Endothelial cell of umbilical vein (primary cell): ENCODE results near the gene KCTD16. TPM values are rescaled to one million over a fixed set of nuclear protein-coding genes. Genes with fewer than 3 reads are reported as not detected.
A peak's percentile ranks its signal among the peaks of the same experiment; 100 is the strongest.

ENCODE experiments used
- BruUV-seq: library from RNA; stranded (reverse); fragments of 400-500 nt; replicated peaks from 2 replicates; lab custom pipeline; 2021; lab: Mats Ljungman, UMichigan
- CTCF ChIA-PET: fragments of 300-600, 350-600 bp; sonication (Branson Sonifier 250); formaldehyde crosslinking; loops from one replicate; lab custom pipeline; 2021; ENCODE audit warnings: antibody characterized with exemption, inconsistent platforms; lab: Charles Lee
- POLR2A ChIA-PET: fragments of 300-600, 350-600 bp; sonication (Branson Sonifier 250); formaldehyde crosslinking; loops from one replicate; lab custom pipeline; 2021; ENCODE audit warnings: antibody characterized with exemption, inconsistent platforms; lab: Charles Lee
- DNase-seq: peaks from one replicate; pipeline ENCODE4 v3.0.0-alpha.2; 2011; ENCODE audit warnings: low read depth, low spot score
- FAIRE-seq: peaks from 2 replicates; lab custom pipeline; 2011; peaks lifted over from hg19 to GRCh38; lab: Jason Lieb, UNC
- H2AFZ ChIP-seq: 2 replicates; pipeline ENCODE4 v1.6.0; 2012; ENCODE audit warnings: low read depth, low read length, control low read depth, inconsistent platforms
- H3K27ac ChIP-seq: 2 replicates; pipeline ENCODE4 v1.5.1; 2011; ENCODE audit warnings: low read depth, mild to moderate bottlenecking, control low read depth, low read length, moderate library complexity; ENCODE audit not compliant: insufficient read depth
- H3K27me3 ChIP-seq, 2 experiments: 2 replicates each; pipeline versions ENCODE4 v1.6.0 to v1.6.1; 2011; ENCODE audit warnings: low read length in 2 of 2, mixed read lengths in 1 of 2; ENCODE audit not compliant: control insufficient read depth in 2 of 2, insufficient read depth in 2 of 2
- H3K36me3 ChIP-seq, 2 experiments: 2 replicates in 1 of 2; 3 replicates in 1 of 2; pipeline ENCODE4 v1.5.1; 2011; ENCODE audit warnings: low read length in 2 of 2, mild to moderate bottlenecking in 1 of 2, moderate library complexity in 1 of 2; ENCODE audit not compliant: control insufficient read depth in 2 of 2, insufficient read depth in 2 of 2; ENCODE audit errors: extremely low read depth in 1 of 2
- H3K4me1 ChIP-seq: 3 replicates; pipeline ENCODE4 v1.5.1; 2011; ENCODE audit warnings: mild to moderate bottlenecking, low read length; ENCODE audit not compliant: control insufficient read depth, insufficient read depth; ENCODE audit errors: extremely low read depth
- H3K4me2 ChIP-seq: 2 replicates; pipeline ENCODE4 v1.6.1; 2011; ENCODE audit warnings: low read length, control low read depth, mixed read lengths; ENCODE audit not compliant: insufficient read depth
- H3K4me3 ChIP-seq, 3 experiments: fragments of 200-600 bp in 1 of 3; sonication (generic), shearing (Covaris generic) in 1 of 3; replicated peaks in 1 of 3; 2 replicates each; pipeline ENCODE4 v1.5.1; 2011 to 2016; ENCODE audit warnings: control low read depth in 3 of 3, low read length in 3 of 3, mild to moderate bottlenecking in 2 of 3, inconsistent platforms in 1 of 3, low read depth in 1 of 3, moderate library complexity in 1 of 3; ENCODE audit not compliant: insufficient read depth in 1 of 3
- H3K79me2 ChIP-seq: 2 replicates; pipeline ENCODE4 v1.6.0; 2012; ENCODE audit warnings: low read length, inconsistent platforms; ENCODE audit not compliant: control insufficient read depth, insufficient read depth
- H3K9ac ChIP-seq: replicated peaks from 2 replicates; pipeline ENCODE3; 2011; ENCODE audit warnings: low read length, control low read depth; ENCODE audit not compliant: insufficient read depth; ENCODE audit errors: extremely low read depth
- H3K9me1 ChIP-seq: replicated peaks from 3 replicates; pipeline ENCODE4 v1.6.0; 2011; ENCODE audit warnings: mild to moderate bottlenecking, low read length; ENCODE audit not compliant: control insufficient read depth, insufficient read depth; ENCODE audit errors: extremely low read depth
- H3K9me3 ChIP-seq: replicated peaks from 2 replicates; pipeline ENCODE4 v1.5.1; 2012; ENCODE audit warnings: low read length, inconsistent platforms; ENCODE audit not compliant: control insufficient read depth, insufficient read depth
- H4K20me1 ChIP-seq: replicated peaks from 2 replicates; pipeline ENCODE3; 2011; ENCODE audit warnings: mild to moderate bottlenecking, low read length; ENCODE audit not compliant: control insufficient read depth, insufficient read depth; ENCODE audit errors: extremely low read depth
- CTCF ChIP-seq, 2 donors: IDR thresholded peaks; 1 replicate in 1 of 2; 2 replicates in 1 of 2; pipeline ENCODE4 v1.5.1; 2011; ENCODE audit warnings: low read length in 2 of 2, mild to moderate bottlenecking in 2 of 2, moderate library complexity in 2 of 2, control low read depth in 1 of 2, inconsistent platforms in 1 of 2, low read depth in 1 of 2; ENCODE audit not compliant: insufficient read depth in 1 of 2; ENCODE audit errors: extremely low read depth in 1 of 2
- GATA2 ChIP-seq: IDR thresholded peaks from 2 replicates; pipeline ENCODE4 v1.7.0; 2011; ENCODE audit warnings: low read depth, mild to moderate bottlenecking, moderate library complexity, mixed read lengths, low read length; ENCODE audit not compliant: insufficient read length, insufficient read depth
- MAX ChIP-seq: IDR thresholded peaks from 2 replicates; pipeline ENCODE4 v1.6.1; 2011; ENCODE audit not compliant: insufficient read depth, insufficient read length
- MYC ChIP-seq: IDR thresholded peaks from one replicate; pipeline ENCODE4 v1.6.1; 2011; ENCODE audit warnings: mild to moderate bottlenecking, low read depth, low read length
- POLR2A ChIP-seq: IDR thresholded peaks from 2 replicates; pipeline ENCODE4 v1.6.1; 2012; ENCODE audit warnings: low read depth, mild to moderate bottlenecking, control low read depth, low read length
- dilution Hi-C: fragments of 300-500 bp; cut with MboI; formaldehyde crosslinking; loops from one replicate; pipeline ENCODE4 v1.15.0; 2019; ENCODE audit warnings: low sequenced_read_pairs; ENCODE audit not compliant: extremely low pct_ligation_motif_present
- intact Hi-C: fragments of 100-400 bp; cut with micrococcal nuclease; formaldehyde crosslinking; loops from one replicate; pipeline ENCODE4 v1.10.0; 2022
- polyA plus RNA-seq, 4 experiments: library from polyadenylated mRNA; depleted of rRNA in 3 of 4; stranded (reverse) in 3 of 4; unstranded in 1 of 4; fragments of >200 nt; gene quantifications; 2 replicates each; pipeline versions ENCODE4 v1.2.1 to v1.2.3, GENCODE V29; 2011 to 2012; ENCODE audit warnings: missing spikeins in 1 of 4
- total RNA-seq: library from RNA; stranded (reverse); gene quantifications from 2 replicates; pipeline ENCODE4 v1.2.3, GENCODE V29; 2021

KCTD16 gene
- total and polyA plus RNA-seq, 2 donors (not counting 3 experiments of a cell fraction or from before 2014, with no cell fraction given), result 0.21 to 0.49 TPM

GRCh38 chr5:144183254-144183889, 12.7 kb downstream of the KCTD16 start:
- peak overlapping the region; percentile 47 for H2AFZ ChIP-seq
- no peak overlapping the region for H3K4me3 ChIP-seq
- no peaks in the 10 kb centered on the region for H3K9me3 ChIP-seq
- peak overlapping the region; percentile 26 for H3K4me2 ChIP-seq
- H3K36me3 ChIP-seq, result no peaks in the 10 kb centered on the region
- peak overlapping the region; percentile 40 for H3K27ac ChIP-seq
- intact Hi-C loops (loop anchor here (1.0 to 10.0 kb wide), 3 partner anchors 216 to 779 kb away; no protein-coding TSS in a partner anchor), dilution Hi-C loops (no loop called here)
- BruUV-seq, result no TSS peak
- H3K9ac ChIP-seq, result no peak overlapping the region
- H3K4me1 ChIP-seq, result peaks cover 24% of the 10 kb centered on the region
- H3K27me3 ChIP-seq, result no peaks in the 10 kb centered on the region
- no peaks in the 10 kb centered on the region for H4K20me1 ChIP-seq
- ChIA-PET CTCF (interaction anchor here (1.4 kb wide), 1 partner anchor 359 kb away, joined by 3 read pairs; no protein-coding TSS in a partner anchor), POLR2A (no interaction called here)
- TF ChIP-seq MYC (no peak), GATA2 (no peak), POLR2A (no peak), CTCF (IDR thresholded peaks at IDR 0.05; ENCODE audit: extremely low read depth in 1 of 2, insufficient read depth in 1 of 2, low read depth in 1 of 2, low read length in 2 of 2) (peak; percentile 45 to 53), MAX (no peak)
- peak; percentile 75 for DNase-seq
- no peak for FAIRE-seq
- no peaks in the 10 kb centered on the region for H3K79me2 ChIP-seq
- H3K9me1 ChIP-seq, result no peaks in the 10 kb centered on the region
